Spleen (tissue), 11 donors: Measurements from ENCODE around the gene VMO1. TPM values are rescaled to one million over a fixed set of nuclear protein-coding genes. Genes with fewer than 3 reads are reported as not detected.

Experiments used
- DNase-seq: peaks from one replicate; pipeline ENCODE4 v3.0.0-alpha.2; 2020
- H3K27ac ChIP-seq, 8 donors: fragments of 200-600 bp; sonication (generic) in 7 of 8; 1 replicate in 4 of 8; 2 replicates in 4 of 8; pipeline versions ENCODE4 v1.5.0 to v1.8.0; 2016 to 2021; ENCODE audit warnings: inconsistent platforms in 4 of 8, mild to moderate bottlenecking in 4 of 8, moderate library complexity in 1 of 8
- H3K27me3 ChIP-seq, 7 donors: fragments of 200-600 bp; sonication (generic) in 6 of 7; replicated peaks in 1 of 7; 1 replicate in 4 of 7; 2 replicates in 3 of 7; pipeline versions ENCODE4 v1.5.0 to v1.8.0; 2016 to 2021; ENCODE audit warnings: inconsistent platforms in 3 of 7, mild to moderate bottlenecking in 1 of 7
- H3K36me3 ChIP-seq, 6 donors: fragments of 200-600 bp; sonication (generic) in 5 of 6; 1 replicate in 4 of 6; 2 replicates in 2 of 6; pipeline versions ENCODE4 v1.5.0 to v1.8.0; 2016 to 2021; ENCODE audit warnings: inconsistent platforms in 2 of 6
- H3K4me1 ChIP-seq, 6 donors: fragments of 200-600 bp; sonication (generic) in 5 of 6; 1 replicate in 3 of 6; 2 replicates in 3 of 6; pipeline versions ENCODE4 v1.5.0 to v1.8.0; 2016 to 2021; ENCODE audit warnings: inconsistent platforms in 3 of 6
- H3K4me3 ChIP-seq, 8 donors: fragments of 200-600 bp; sonication (generic) in 7 of 8; 1 replicate in 4 of 8; 2 replicates in 4 of 8; pipeline versions ENCODE4 v1.5.0 to v1.8.0; 2016 to 2021; ENCODE audit warnings: inconsistent platforms in 4 of 8, mild to moderate bottlenecking in 4 of 8, moderate library complexity in 2 of 8
- H3K9me3 ChIP-seq, 8 donors: fragments of 200-600 bp; sonication (generic) in 7 of 8; 1 replicate in 4 of 8; 2 replicates in 4 of 8; pipeline versions ENCODE4 v1.5.0 to v1.8.0; 2016 to 2021; ENCODE audit warnings: inconsistent platforms in 4 of 8
- CTCF ChIP-seq, 11 experiments: fragments of 200-600 bp in 7 of 11; fragments of 450-650 bp in 4 of 11; sonication (generic) in 4 of 11; IDR thresholded peaks in 8 of 11; conservative IDR thresholded peaks in 3 of 11; 1 replicate in 7 of 11; 2 replicates in 4 of 11; pipeline versions ENCODE4 v1.4.0 to v1.8.0; 2016 to 2021; ENCODE audit warnings: antibody characterized with exemption in 11 of 11, inconsistent platforms in 4 of 11, mild to moderate bottlenecking in 1 of 11
- POLR2A ChIP-seq, 3 donors: fragments of 450-650 bp; IDR thresholded peaks; one replicate each; pipeline ENCODE4 v1.5.1; 2017; ENCODE audit warnings: antibody characterized with exemption in 3 of 3, mild to moderate bottlenecking in 1 of 3
- POLR2AphosphoS5 ChIP-seq, 3 donors: sonication (generic); formaldehyde crosslinking; IDR thresholded peaks; one replicate each; pipeline ENCODE4 v1.5.1; 2017; ENCODE audit warnings: antibody characterized with exemption in 3 of 3
- WGBS, 5 donors: extraction: QIAGEN DNeasy Blood & Tissue Kit in 3 of 5; methylation state at CpG; one replicate each; pipeline versions ENCODE4 v1.1.5 to v1.1.7; 2013 to 2018; 5-methylcytosine and 5-hydroxymethylcytosine counted together
- intact Hi-C: fragments of 100-400 bp; cut with DNase I; formaldehyde crosslinking; loops from one replicate; pipeline ENCODE4 v1.15.0; 2023; ENCODE audit warnings: low total_unique reads
- polyA plus RNA-seq, 3 donors: library from polyadenylated mRNA; stranded (reverse); fragments of 200-250 nt; gene quantifications; one replicate each; pipeline ENCODE4 v1.2.1, GENCODE V29; 2013
- total RNA-seq, 7 donors: library from RNA; depleted of rRNA in 3 of 7; stranded (reverse); fragments of >200 nt in 3 of 7; fragmentation: NEBNext Ultra II Directional in 4 of 7; extraction: Animal tissue kit (Norgen Biotek cat#: 25700) in 4 of 7; gene quantifications; one replicate each; pipeline versions ENCODE4 v1.1.0 to v1.2.1, GENCODE V29; 2016 to 2021
- donor health status: healthy with polysubstance abuse.
- donor health status: DM: no; HTN: no; CAD: no; lungs with moderate emphysema.
- donor health status: DM: no; HTN: no; CAD: no.
- donor health status: Bipolar disorder and iron deficiency.
- donor health status: healthy.
- donor health status: DM: no; HTN: no; CAD: no.
- donor health status: DM: yes; HTN: yes; CAD: no.

VMO1 gene
- total and polyA plus RNA-seq, 10 donors = 5.0 to 74.3 (median 12.0) TPM

GRCh38 chr17:4739122-4740024, 46.8 kb downstream of the VMO1 start, which contains the start of the genes CXCL16 and ZMYND15:
TSS of gene CXCL16 (minus strand) at chr17:4739928. CDS start at chr17:4739339, 589 bp downstream.
TSS of gene ZMYND15 (plus strand) at chr17:4739833. CDS start at chr17:4740549, 716 bp downstream.
- peak within 1 kb of the TSS in 7 of 8 donors; percentile 52 to 87 (median 78) for H3K27ac ChIP-seq
- peak; percentile 95 for DNase-seq
- WGBS, 5 donors = 0 to 1% (median 1%) methylated on average over 45 to 100 of the region's 100 CpGs
- H3K9me3 ChIP-seq = no peaks in the 10 kb centered on the region
- intact Hi-C loops = loop anchor here (10.0 kb wide), 1 partner anchor 45 kb away; the partner anchor contains the start of genes GLTPD2 and VMO1
- H3K27me3 ChIP-seq = peaks cover 0 to 45% (median 0%) of the 10 kb centered on the region in 7 donors
- TF ChIP-seq CTCF (IDR thresholded peaks at IDR 0.05 in 8 of 11, conservative IDR thresholded peaks at IDR 0.05 in 3 of 11) = no peak
- TF ChIP-seq POLR2AphosphoS5 (IDR thresholded peaks at IDR 0.05) = peak in 2 of 3 donors; percentile 76 to 82
- no peak for TF ChIP-seq POLR2A (IDR thresholded peaks at IDR 0.05)
- H3K4me3 ChIP-seq = peak within 1 kb of the TSS; percentile 60 to 91 (median 80)
- H3K4me1 ChIP-seq = peaks cover 5 to 63% (median 32%) of the 10 kb centered on the region in 6 donors
- H3K36me3 ChIP-seq = peaks cover 0 to 12% (median 0%) of the 10 kb centered on the region in 6 donors

GRCh38 chr17:4738136-4739121, 47.7 kb downstream of the VMO1 start:
- intact Hi-C loops = loop anchor here (10.0 kb wide), 1 partner anchor 46 kb away; the partner anchor contains the start of genes GLTPD2 and VMO1
- Histone ChIP-seq H3K27ac (peak overlapping the region in 7 of 8 donors; percentile 52 to 87 (median 78)), H3K27me3 (peaks cover 0 to 35% (median 0%) of the 10 kb centered on the region in 7 donors), H3K4me1 (peaks cover 7 to 73% (median 40%) of the 10 kb centered on the region in 6 donors), H3K9me3 (no peaks in the 10 kb centered on the region), H3K36me3 (peaks cover 0 to 19% (median 0%) of the 10 kb centered on the region in 6 donors), H3K4me3 (peak overlapping the region; percentile 60 to 91 (median 80))
- DNase-seq = peak; percentile 79
- TF ChIP-seq CTCF (IDR thresholded peaks at IDR 0.05 in 8 of 11, conservative IDR thresholded peaks at IDR 0.05 in 3 of 11) = no peak
- TF ChIP-seq POLR2AphosphoS5 (IDR thresholded peaks at IDR 0.05) = no peak
- TF ChIP-seq POLR2A (IDR thresholded peaks at IDR 0.05) = no peak
- WGBS, 5 donors = 17 to 29% (median 21%) methylated on average over 26 to 41 of the region's 41 CpGs

GRCh38 chr17:4735876-4736651, 50.1 kb downstream of the VMO1 start:
- Histone ChIP-seq H3K27me3 (peaks cover 0 to 31% (median 0%) of the 10 kb centered on the region in 7 donors), H3K4me1 (peaks cover 25 to 93% (median 59%) of the 10 kb centered on the region in 6 donors), H3K4me3 (peak overlapping the region in 1 of 8 donors; percentile 40), H3K36me3 (peaks cover 0 to 27% (median 0%) of the 10 kb centered on the region in 6 donors), H3K9me3 (no peaks in the 10 kb centered on the region), H3K27ac (peak overlapping the region; percentile 4 to 97 (median 82))
- intact Hi-C loops = loop anchor here (10.0 kb wide), 1 partner anchor 49 kb away; the partner anchor contains the start of genes GLTPD2 and VMO1
- peak; percentile 67 for DNase-seq
- TF ChIP-seq CTCF (IDR thresholded peaks at IDR 0.05 in 8 of 11, conservative IDR thresholded peaks at IDR 0.05 in 3 of 11) (peak in 1 of 11 experiments; percentile 11), POLR2A (IDR thresholded peaks at IDR 0.05) (no peak), POLR2AphosphoS5 (IDR thresholded peaks at IDR 0.05) (peak in 2 of 3 donors; percentile 16 to 93)
- WGBS, 5 donors = 33 to 50% (median 38%) methylated on average over 9 of the region's 9 CpGs
